CD4-positive, alpha-beta T cell treated with Interleukin-6 at 100 ng/mL for 8 hours (primary cell): Measurements from ENCODE around the gene TRERF1.

Experiments
- DNase-seq: peaks from one replicate; pipeline ENCODE4 v3.0.0-alpha.2; 2020; ENCODE audit warnings: mixed read lengths, low spot score

Gene TRERF1

DNA sequence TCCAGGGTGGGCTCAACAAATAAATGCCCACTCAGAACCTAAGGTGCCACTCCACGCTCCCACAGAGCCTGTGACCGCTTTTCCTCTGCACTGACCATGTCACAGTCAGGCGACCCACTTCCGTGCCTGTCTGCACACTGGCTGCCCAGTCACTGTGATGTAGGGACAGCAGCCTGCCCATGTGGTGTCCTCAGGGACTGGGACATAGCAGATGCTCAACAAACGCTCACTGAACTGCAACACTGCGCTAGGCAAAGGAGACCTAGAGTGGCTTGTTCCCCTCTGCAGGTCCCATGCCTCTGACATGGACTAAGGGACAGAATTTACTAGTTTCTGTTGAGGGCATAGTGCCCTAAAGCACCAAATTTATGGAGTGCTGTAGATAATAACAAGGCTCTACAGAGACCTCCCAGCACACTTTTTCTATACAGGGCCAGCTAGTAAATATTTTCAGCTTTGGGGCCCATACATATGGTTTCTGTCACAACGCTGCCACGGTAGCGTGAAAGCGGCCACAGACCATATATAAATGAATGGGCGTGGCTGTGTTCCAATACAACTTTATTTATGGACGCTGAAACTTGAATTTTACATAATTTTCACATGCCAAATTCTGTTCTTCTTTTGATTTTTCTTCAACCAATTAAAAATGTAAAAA lies 176.2 kb downstream of the TRERF1 start:
- no peak for DNase-seq

DNA sequence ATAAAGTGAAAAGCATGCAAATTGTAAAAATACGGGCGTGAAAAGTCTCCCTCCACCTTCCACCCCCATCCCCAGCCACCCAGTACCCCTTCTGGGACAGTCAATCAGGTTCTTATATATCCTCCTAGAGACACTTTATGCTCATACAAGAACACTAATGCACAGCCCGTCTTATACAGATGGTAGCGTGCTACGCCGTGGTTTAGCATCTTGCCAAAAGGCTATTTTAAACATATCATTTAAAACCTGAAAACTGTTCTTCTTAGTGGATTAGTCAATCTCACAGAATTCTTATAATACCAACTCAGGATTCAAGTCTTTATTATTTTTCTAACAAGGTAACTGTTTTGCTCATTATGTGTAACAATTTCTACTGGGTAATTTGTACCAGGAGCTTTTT lies 176.8 kb downstream of the TRERF1 start:
- DNase-seq: no peak

- DNase-seq: no peak
These were observed 179.6 kb downstream of the TRERF1 start for GRCh38 chr6:42271834-42272805.

DNA sequence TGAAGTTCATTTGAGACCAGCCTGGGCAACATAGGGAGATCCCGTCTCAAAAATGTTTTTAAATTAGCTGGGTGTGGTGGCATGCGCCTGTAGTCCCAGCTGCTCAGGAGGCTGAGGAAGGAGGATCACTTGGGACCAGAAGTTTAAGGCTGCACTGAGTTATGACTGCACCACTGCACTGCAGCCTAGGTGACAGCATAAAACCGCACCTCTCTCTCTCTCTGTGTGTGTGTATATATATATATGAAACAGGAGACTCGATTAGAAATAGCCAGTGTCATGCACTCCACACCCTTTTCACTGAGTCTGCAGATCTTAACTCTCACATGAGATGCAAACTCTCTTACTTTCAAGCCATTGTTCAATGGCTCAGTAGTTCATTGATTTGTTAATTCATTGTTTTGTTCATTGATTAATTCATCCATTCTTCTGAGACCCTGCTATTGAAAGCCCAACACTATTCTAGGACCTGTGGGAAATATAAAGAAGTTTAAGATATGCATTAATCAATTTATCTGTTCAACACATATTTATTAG lies 181.7 kb downstream of the TRERF1 start:
- DNase-seq: no peak

DNA sequence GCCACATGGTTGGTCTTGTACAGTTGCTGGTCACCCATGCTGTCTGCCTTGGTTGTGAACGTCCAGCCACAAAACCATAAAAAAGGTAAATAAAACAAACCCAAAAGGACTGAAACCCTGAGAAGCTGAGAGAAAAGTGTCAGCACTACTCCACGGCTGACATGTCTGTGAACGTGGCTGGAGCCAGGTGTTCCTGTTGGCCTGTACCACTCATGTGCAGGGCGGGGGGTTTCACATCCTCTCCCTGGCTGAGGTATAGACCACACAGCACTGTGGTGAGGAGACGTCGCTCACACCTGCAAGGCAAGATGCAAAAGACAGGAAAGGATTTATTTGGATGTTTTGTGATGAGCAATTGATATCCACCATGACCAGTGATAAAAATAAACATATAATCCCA lies 182.2 kb downstream of the TRERF1 start:
- no peak for DNase-seq

GRCh38 chr6:42268835-42269204 lies 182.9 kb downstream of the TRERF1 start:
- DNase-seq: no peak

DNA sequence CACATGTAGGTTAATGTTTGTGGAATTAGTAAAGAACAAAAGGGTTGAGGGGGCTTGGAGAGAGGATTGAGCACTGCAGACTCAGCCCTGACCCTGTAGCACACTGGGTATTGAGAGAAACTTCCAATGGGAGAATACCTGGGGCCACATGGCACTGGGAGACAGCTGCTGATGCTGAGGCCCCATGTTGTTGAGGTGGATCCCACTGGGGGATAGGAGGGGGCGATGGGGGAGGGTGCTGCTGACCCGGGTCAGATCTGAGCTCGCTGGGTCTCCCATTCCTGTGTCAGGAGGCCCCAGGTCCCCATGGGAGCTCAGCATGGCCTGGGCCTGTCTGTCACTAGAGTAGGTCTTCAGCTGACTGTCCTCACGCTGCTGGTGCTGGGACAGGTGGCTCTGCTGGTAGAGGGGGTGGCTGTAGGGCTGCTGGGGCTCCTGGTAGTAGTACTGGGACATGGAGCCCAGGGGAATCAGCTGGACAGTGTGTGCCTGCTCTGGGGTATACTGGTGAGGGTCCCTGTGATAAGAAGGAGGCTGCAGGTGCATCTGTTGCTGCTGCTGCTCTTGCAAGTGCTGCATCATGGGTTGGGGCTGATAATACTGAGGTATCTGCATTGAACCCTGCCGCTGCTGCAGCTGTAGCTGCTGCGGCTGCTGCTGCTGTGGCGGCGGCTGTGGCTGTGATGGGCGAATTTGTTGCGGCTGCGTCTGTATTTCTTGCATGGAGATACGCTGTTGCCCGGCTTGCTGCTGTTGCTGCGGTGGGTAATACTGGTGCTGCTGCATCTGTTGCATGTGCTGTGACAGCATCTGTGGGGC lies 183.5 kb downstream of the TRERF1 start:
- no peak for DNase-seq

GRCh38 chr6:42266538-42266937 lies 185.2 kb downstream of the TRERF1 start:
- no peak for DNase-seq

- no peak for DNase-seq
These were observed 186.8 kb downstream of the TRERF1 start for GRCh38 chr6:42264852-42265390.

DNA sequence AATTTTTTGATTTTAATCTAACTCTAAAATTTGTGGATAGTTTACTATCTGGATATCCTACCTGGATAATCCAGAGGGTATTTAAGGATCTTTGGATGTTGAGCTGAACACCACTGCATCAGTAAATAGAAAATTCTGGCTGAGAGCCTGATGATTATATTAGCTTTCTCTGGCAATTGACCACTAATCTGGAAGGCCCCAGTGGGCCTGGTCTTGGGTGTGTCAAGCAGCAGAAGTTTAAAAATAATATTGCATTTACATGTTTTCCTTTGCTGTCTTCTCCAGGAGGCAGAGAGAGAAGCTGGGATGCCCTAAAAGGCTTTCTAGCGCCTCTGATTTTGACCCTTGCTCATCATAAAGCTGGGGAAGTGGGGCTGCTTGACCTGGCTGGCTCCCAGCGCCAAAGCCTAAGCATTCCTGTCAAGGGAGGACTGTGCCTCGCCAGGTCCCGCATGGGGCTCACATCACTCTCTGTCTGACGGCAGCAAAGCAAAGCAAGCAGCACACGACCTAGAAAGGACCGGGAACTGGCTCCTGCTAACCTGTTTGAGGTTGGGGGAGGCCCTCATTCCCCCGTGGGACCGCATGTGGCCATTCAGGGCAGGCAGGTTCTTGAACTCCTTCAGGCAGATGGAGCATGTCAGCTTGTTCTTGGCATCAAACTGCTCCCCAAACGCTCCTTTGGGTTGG lies 187.4 kb downstream of the TRERF1 start:
- no peak for DNase-seq

- no peak for DNase-seq
These were observed 188.5 kb downstream of the TRERF1 start for GRCh38 chr6:42263165-42263728.

DNA sequence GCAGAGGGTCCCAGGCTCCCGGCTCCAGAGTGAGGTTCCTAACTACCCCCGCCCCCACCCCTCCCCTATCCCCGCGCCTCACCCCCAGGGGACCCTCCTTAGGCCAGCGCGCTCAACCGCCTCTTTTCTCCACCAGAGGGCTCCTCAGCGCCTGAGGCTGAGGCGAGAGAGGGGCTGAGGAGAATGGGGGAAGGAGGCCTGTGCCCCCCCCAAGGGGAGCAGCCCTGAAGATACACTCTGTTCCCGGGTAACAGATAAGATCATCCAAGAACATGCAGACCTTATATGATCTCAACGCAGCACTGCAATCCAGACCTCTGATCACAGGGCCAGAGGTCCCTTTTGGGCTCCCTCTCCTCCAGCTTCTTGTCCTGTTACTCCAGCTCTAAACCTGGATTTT lies 190.8 kb downstream of the TRERF1 start:
- DNase-seq: no peak

DNA sequence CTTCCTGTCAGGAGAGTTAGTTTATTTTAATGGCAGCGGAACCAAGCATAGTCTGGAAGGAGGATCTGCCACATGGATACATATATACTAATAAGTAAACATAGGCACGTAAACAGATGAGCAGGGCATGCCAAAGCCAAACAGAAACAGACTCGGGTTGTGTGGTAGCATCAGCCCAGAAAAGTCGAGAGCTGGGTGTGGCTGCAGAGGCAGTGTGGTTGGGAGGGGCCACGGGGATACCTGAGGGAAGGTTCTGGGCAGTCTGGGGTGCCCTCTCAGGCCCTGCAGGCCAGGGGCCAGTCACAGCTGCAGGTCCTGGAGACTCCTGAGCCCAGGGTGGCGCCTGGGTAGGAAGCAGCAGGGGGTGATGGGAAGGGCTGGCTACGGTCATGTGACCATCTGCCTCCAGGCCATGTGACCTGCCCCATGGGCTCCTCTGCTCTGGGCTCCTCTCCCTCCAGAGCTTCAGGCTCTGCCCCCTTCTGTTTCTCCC lies 191.3 kb downstream of the TRERF1 start:
- no peak for DNase-seq

GRCh38 chr6:42259841-42260395 lies 191.8 kb downstream of the TRERF1 start:
- DNase-seq: no peak

DNA sequence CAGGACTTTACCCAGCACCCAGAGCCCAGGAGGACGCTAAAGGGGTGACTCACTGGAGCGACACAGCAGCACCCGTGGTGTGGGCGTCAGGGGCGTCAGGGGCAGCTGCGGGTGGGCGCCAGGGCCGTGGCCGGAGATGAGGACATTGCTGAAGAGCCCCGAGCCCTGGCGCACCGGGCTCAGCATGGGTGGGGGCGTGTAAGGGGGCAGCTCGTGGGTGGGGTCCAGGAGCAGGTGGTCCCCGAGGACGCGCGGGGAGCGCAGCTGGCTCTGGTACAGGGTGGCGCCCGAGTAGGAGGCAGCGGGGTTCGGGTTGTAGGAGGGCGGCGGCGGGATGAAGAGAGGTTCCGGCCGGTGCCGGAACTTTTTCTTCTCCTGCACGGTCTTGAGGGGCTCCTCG lies 192.4 kb downstream of the TRERF1 start:
- DNase-seq: no peak

- DNase-seq: no peak
These were observed 194.1 kb downstream of the TRERF1 start for GRCh38 chr6:42257614-42258013.

- DNase-seq: no peak
These were observed 194.7 kb downstream of the TRERF1 start for GRCh38 chr6:42257063-42257462.

DNA sequence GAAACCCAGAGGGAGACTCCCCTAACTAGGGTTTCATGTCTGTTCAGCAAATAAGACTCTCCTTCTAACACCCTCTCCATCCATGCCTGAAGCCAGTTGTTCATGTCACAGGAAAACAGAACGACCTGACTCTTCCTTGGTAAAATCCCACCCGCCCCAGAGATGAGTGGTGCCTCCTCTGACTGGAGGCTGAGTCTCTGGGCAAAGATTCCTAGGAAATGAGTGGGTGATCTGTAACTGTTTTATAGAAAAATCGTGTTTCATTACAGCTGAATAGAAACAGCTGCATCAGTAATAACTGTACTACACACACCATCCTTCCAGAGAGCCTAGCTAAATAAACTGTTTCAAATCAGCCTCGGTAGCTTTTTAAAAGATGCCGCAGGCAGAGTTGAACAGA lies 196.7 kb downstream of the TRERF1 start:
- no peak for DNase-seq

DNA sequence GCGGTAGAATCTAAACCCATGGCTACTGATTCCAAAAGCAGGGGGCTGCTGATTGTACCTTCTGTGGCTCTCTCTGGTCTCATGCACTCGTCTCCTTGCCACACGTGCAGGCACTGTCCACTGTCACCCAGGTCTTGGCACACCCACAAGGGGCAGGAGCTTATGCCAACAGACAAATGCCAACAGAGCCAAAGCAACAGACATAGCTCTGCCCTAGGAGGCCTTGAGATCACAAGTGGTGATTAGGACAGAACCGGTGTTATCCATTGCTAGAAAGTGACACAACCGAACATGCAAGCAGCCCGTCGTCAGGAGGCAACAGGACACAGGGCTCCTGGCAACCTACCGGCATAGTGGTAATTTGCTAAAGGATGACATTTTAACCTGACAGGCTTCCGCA lies 197.2 kb downstream of the TRERF1 start:
- DNase-seq: no peak

DNA sequence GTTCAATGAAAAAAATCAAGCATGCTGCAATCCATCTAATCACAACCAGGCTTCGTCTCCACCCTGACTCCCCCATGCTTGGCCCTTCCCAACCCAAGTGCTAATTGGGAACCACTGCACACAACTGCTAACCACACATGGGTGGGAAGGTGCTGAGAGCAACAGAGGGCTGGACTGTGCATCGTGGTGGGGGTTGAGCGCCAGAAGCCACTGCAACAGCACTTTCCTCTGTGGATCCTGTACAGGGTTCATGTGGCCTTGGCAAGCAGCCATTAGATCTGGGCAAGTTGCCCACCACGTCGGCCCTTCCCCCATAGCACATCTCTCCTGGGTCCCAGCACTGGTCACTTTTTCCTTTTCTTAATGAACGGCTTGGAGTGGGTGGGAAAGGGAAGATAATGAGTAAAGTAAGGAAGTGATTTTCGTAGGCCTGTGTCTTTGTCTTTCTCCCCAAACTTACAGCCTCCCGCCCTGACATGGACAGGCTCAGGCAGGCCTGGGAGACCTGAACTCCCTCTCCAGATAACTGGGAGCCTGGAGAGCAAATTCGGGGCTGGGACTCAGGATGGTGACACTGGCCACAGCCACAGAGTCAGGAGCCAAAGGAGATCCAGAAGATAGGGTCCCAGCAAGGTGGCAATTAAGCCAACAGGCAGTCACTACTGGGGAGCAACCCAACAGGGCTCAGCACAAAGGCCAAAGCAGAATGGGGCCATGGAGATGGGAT lies 199.7 kb downstream of the TRERF1 start:
- no peak for DNase-seq
